GM19328 (cell line): ENCODE results near the gene TUT4.
A peak's percentile ranks its signal among the peaks of the same experiment; 100 is the strongest.
"Not testable (repeated sequence)": the region's sequence is repeated elsewhere in the genome, so short reads cannot be mapped to it uniquely, and the experiment has no call there.

Experiments used
- ATAC-seq: cut with Tn5 transposase; IDR thresholded peaks from one replicate; pipeline ENCODE4 v1.9.1; 2021; ENCODE audit warnings: mild to moderate bottlenecking, moderate library complexity; ENCODE audit not compliant: unreplicated experiment

The TUT4 gene, protein sequence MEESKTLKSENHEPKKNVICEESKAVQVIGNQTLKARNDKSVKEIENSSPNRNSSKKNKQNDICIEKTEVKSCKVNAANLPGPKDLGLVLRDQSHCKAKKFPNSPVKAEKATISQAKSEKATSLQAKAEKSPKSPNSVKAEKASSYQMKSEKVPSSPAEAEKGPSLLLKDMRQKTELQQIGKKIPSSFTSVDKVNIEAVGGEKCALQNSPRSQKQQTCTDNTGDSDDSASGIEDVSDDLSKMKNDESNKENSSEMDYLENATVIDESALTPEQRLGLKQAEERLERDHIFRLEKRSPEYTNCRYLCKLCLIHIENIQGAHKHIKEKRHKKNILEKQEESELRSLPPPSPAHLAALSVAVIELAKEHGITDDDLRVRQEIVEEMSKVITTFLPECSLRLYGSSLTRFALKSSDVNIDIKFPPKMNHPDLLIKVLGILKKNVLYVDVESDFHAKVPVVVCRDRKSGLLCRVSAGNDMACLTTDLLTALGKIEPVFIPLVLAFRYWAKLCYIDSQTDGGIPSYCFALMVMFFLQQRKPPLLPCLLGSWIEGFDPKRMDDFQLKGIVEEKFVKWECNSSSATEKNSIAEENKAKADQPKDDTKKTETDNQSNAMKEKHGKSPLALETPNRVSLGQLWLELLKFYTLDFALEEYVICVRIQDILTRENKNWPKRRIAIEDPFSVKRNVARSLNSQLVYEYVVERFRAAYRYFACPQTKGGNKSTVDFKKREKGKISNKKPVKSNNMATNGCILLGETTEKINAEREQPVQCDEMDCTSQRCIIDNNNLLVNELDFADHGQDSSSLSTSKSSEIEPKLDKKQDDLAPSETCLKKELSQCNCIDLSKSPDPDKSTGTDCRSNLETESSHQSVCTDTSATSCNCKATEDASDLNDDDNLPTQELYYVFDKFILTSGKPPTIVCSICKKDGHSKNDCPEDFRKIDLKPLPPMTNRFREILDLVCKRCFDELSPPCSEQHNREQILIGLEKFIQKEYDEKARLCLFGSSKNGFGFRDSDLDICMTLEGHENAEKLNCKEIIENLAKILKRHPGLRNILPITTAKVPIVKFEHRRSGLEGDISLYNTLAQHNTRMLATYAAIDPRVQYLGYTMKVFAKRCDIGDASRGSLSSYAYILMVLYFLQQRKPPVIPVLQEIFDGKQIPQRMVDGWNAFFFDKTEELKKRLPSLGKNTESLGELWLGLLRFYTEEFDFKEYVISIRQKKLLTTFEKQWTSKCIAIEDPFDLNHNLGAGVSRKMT (N-terminal part only)

DNA sequence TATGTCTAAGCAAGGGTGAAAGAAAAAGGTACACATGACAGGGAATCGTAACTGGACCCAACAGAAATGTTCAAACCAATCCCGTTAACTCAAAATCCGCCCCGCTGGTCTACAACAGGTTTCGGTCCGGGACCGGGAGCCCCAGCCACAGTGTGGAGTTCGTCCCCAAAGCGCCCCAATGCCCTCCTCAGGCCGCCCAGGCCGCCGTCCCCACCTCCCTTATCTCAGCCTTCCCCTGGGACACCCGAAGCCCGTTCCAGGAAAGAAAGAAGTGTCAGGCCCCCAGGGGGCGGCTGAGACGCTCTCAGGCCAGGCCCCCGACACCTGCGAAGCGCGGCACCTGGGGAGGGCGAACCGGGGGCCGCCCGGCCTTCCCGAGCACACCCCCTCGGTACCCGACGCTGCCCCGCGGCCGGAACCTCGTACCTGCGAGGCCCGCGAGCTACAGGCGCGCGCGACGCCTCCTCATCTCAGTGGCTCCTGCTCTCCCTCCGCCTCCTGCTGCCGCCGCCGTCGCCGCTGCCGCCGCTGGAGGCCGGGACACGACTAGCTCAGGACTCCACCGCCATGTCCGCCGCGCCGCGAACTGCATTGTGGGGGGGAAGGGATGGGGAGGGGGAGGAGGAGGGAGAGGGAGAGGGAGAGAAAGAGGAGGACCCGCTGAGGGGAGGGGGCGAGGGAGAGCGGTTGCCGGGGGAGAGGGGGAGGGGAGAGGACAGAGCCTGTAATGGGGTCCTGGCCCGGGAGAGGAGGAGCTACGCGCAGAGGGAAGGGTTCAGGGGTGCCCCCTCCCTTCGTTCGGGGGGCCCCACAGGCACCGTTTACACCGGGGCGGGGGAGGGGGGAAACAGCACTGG lies at the start of gene TUT4:
Gene TUT4 (minus strand): TSS at position 588 of the 857 bp plus-strand sequence. CDS start 26,812 bp downstream, outside the sequence.
- ATAC-seq = peak; percentile 36

DNA sequence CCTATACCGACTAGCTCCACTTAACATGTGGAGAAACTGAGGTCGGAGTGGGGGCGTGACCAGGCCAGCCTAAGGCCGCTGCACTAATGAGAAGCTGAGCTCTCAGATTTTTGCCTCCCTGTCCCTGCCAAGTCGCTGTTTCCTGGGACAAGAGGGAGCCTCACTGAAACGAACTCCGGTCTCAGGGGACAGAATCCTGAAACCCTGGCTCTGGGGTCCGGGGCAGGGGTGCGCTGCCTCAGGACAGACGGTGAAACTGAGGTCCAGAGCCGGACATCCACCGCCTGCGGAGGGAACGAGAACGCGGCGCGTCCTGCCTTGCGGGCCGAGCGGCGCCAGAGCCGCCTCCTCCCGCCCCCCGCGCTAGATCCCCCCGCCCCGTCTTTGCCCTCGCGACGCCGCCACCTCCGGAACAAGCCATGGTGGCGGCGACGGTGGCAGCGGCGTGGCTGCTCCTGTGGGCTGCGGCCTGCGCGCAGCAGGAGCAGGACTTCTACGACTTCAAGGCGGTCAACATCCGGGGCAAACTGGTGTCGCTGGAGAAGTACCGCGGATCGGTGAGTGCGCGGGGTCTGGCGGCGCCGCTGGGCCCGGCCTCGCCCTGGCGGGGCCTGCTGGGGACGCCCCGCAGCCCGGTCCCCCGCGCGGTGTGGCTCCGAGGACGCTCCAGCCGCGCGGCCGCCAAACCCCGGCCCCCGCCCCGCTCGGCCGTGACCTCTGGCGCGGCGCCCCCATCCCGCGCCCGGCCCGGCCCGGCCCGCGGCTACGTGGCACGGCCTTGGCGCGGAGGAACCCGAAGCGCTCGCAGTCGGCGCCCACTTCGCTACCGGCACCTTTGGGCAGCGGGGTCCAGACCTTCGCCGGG lies 49.3 kb upstream of the TUT4 start, which contains the start of gene GPX7:
Gene GPX7 (plus strand): TSS at position 381 of the 865 bp plus-strand sequence. CDS start 39 bp downstream, at position 420.
- ATAC-seq = no peak

DNA sequence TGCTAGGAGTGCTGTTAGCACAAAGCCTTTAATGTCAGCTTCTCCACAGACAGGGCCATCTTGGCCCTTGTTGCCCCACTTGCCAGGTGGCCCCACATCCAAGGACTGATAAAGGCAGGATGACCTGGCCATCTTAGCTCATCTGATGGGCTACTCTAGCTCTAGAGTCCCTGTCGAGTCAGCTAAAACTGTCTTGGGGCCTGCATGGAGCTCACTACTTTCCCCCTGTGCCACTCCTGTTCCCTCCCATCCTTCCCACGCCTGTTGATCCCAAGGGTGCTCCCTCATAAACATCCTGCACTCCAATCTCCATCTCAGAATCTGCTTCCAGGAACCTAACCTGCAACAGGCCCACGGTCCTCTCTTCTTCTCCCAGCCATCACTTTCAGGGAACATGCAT lies 48.6 kb upstream of the TUT4 start:
- ATAC-seq = no peak

DNA sequence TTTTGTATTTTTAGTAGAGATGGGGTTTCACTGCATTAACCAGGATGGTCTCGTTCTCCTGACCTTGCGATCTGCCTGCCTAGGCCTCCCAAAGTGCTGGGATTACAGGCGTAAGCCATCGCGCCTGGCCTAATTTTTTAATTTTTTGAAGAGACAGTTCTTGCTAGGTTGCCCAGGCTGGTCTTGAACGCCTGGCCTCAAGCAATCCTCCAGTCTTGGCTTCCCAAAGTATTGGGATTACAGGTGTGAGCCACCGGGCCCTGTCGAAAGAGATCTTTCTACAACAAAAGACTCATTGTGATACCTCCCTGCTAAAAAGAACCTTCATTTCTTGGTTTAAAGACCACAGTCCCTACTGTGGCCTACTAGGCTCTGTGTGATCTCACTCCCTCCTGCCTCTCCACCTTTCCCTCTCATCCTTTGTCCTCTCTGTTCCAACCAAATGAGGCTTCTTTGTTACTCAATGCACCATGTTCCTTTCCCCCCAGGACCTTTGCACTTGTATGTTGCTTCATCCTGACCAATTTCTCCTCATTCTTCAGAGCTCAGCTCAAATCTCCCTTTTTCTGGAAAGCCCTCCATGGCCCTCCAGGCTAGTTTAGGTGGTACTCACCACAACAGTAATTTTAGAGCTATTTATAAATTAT lies 47.8 kb upstream of the TUT4 start:
- ATAC-seq = no peak

DNA sequence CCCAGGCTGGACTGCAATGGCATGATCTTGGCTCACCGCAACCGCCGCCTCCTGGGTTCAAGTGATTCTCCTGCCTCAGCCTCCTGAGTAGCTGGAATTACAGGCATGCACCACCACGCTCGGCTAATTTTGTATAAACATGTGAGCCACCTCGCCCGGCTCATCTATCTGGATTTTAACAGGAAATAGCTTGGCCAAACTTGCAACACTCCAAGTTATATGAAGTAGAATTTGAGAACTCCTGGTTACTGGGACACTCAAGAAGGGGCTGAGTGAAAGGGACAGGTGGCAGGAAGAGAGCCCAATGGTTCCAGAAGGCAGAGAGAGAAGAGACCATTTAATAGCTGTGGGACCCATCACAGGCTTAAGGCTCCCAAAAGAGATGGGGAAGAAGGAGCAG lies 46.3 kb upstream of the TUT4 start:
- ATAC-seq = no peak

DNA sequence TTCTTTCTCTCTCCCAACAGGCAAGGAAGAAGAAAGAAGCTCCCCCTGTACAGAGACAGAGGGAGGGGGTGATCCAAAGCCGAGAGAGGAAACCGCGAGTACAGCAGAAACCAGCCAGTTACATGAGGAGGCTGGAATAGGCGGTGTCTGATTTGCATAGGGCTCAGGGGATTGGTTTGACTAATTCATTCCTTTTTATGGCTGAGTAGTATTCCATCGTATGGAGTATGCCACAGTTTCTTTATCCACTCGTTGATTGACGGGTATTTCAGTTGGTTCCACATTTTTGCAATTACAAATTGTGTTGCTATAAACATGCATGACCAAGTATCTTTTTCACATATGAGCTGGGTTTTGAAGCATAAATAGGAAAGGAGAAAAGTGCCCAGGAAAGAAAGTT lies 45.8 kb upstream of the TUT4 start:
- no peak for ATAC-seq

DNA sequence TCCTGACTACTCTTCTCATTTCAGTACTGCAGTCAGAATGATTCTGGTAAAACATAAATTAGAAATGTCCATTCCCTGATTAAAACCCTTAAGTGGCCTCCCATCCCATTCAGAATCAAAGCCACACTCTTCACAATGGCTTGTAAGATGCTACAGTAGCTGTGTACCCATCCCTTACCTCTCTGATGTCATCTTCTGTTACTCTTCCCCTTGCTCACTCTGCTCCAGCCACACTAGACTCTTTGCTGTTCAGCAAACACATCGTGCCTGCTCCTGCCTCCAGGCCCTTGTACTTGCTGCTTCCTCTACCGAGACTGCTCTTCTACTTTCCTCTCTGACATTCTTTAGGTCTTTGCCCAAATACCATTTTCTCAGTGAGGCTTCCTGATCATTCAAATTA lies 45.0 kb upstream of the TUT4 start:
- no peak for ATAC-seq

DNA sequence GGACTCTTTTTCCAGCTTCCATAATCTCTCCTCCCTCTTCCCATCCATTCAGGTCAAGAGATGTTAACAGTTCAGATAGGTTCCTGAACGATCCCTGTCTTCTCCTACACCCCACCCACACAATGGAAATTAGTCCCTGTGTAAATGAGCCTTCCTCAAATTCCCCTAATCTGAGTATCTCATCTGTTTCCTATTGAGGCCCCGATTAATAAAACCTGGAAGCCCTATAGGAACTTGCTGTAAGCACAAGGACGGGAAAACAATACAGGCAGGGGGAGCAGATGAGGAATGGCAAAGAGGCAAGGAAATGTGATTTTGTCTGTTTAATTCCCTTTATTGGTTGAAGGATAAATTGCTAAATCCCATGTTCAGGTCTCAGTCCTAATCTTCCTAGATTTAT lies 42.2 kb upstream of the TUT4 start:
- ATAC-seq = no peak

DNA sequence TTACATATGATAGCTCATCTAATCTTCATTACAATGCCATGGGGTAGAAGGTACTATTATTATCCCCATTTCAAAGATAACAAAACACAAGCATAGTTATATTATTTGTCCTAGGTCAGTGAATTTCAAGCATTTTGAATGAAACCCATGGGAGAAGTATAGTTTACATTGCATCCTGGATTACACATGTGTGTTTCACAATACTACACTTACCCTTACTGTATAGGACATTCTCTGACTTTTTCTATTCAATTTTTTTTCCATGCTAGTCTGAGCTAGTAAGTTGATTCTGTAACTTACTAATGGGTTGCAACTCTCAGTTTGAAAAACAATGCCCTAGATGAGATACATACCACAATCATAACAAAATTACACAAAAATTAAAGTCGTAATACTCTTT lies 40.6 kb upstream of the TUT4 start:
- no peak for ATAC-seq

DNA sequence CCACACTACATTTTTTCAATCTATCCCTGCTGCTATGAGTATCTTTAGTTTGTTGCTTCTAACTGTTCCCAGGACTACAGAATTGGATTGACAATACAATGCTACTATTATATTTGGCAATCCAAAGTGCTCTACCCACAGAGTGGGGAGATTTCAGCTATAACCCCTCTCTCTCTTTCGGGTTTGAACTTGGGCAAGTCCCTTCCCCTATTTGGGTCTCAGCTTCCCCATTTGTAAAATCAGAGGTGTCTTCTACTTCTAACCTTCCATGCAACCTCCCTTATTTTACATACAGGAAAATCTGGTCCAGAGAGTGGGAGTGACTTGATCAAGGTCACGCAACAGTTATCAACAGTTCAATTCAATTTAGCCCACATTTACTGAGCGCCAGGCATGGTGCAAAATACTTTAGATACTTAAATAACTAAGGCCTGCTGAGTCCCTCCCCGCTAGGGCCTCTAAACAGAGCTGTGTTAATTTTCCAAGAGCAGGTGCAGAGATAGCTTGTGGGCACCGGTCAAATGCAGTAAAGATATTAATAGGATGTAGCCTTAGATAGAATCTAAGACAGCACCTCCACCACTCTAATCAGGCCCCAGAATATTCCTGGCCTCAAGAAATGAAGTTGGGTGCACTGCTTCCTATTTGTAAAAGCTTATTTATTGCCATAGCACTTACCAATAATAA lies 39.9 kb upstream of the TUT4 start:
- no peak for ATAC-seq

DNA sequence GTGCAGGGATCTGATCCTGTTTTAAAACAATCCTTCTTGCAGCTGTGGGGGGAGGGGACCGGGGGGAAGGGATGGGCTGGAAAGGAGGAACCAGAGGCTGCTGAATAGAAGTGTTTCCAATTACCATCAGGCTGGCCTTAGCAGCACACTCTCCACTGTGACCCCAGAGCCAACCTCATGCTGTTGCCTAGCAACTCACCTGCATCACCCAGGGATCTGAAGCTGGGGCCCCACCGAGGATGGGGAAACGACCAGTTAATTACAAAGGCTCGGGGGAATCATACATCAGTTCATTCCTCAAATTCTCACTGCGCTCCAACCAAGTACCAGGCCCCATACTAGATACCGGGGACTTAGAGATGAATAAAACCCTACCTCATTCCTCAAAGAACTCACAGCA lies 37.4 kb upstream of the TUT4 start:
- ATAC-seq = no peak

DNA sequence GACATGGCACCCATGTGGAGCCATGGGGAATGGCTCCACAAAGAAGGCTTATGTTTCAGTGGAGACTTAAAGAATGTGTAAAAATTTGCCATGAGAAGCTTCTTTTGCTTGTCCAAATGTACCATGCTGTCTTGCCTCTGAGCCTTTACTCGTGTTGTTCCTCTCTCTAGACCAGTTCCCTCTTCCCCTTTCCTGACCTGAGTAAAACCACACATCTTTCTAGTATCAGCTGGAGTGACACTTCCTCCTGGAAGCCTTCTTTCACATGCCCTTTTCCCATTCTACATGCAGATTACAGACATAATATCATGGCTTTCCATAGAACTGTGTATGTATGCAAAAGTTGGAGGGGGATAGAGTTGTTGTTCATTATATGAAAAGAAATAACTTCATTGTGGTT lies 35.6 kb upstream of the TUT4 start:
- no peak for ATAC-seq

DNA sequence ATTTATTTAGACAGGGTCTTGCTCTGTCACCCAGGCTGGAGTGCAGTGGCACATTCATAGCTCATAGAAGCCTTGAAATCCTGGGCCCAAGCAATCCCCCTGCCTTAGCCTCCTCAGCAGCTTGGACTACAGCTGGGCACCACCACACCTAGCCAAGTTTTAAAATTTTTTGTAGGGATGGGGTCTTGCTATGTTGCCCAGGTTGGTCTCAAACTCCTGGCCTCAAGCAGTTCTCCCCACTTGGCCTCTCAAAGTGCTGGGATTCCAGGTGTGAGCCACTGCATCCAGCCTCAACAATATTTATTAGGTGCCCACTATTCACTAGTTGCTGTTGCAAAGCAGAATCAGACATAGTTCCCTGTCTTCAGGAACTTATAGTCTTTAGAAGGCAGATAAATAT lies 35.1 kb upstream of the TUT4 start:
- no peak for ATAC-seq

DNA sequence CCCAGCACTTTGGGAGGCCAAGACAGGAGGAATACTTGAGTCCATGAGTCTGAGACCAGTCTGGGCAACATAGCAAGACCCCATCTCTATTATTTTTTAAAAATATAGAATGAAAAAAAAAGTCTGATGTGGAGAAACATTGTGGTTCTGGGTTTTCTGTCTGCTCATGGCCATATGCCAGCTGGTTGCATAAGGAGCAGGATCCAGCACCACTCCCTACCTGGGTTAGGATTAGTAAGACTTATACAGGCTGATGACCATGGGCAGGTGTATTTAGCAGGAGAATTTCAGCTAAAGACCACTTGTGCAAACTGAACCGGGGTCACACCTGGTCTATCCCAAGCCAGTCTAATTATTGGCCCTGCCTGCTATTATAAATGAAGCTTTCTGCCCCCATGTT lies 32.6 kb upstream of the TUT4 start:
- no peak for ATAC-seq

DNA sequence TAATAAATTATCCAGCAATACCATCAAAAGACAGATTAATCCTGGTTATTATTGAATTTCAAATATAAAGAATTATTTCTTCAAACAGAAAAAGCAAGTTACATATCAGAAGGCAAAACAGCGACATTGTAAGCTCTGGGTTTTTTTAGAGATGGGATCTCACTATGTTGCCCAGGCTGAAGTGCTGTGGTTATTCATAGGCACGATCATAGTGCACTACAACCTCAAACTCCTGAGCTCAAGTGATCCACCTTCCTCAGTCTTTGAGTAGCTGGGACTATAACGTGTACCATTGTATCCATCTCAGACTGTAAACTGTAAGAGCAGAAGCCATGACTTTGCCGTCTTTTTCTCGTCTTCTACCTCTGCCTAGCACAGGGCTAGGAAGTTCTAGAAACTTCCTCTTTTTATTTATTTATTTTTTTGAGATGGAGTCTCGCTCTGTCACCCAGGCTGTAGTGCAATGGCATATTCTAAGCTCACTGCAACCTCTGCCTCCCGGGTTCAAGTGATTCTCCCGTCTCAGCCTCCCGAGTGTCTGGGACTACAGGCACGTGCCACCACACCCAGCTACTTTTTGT lies 29.3 kb upstream of the TUT4 start:
- ATAC-seq = no peak

DNA sequence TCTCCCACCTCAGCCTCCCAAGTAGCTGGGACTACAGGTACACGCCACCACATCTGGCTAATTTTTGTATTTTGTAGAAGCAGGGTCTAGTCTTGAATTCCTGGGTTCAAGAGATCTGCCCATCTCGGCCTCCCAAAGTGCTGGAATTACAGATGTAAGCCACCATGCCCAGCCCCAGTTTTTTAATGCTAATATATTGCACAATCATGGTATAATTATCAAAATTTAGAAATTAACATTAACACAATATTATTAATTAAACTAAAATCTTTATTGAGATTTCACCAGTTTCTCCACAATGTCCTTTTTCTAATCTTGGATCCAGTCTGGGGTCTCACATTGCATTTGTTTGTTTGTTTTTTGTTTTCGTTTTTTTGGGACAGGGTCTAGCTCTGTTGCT lies 27.4 kb upstream of the TUT4 start:
- ATAC-seq = no peak

DNA sequence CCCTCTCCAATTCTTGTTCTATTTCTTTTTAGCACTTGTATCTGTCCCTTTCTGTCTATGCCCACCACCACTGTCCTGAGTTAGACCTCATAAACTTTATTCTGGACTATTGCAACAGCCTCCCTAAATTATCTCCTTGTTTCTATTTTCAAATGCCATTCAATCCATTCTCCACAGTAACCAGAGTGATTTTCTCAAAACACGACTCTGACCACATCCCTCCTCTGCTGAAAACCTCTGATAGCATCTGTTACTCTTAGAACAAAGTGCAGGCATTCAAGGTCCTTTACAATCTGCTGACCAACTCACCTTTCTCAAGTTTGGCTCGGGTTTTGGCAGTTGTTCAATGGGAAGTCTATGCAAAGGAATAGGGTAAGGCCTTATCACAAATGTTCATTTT lies 26.5 kb upstream of the TUT4 start:
- ATAC-seq = no peak

DNA sequence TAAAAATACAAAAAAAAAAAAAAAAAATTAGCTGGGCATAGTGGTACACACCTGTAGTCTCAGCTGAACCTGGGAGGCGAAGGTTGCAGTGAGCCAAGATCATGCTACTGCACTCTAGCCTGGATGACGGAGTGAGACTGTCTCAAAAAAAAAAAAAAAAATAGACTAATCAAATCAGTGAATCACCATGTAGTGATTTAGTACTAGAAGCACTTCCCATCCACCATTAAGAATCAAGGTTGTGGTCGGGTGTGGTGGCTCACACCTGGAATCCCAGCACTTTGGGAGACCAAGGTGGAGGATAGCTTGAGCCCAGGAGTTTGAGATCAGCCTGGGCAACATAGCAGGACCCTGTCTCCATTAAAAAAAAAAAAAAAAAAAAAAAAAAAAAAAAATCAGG lies 25.2 kb upstream of the TUT4 start:
- not testable (repeated sequence) for ATAC-seq
